SJCRH30 (cell line): Measurements from ENCODE around the gene IFIT3. TPM values are rescaled to one million over a fixed set of nuclear protein-coding genes. Genes with fewer than 3 reads are reported as not detected.
"Not testable (repeated sequence)": the region's sequence is repeated elsewhere in the genome, so short reads cannot be mapped to it uniquely, and the experiment has no call there.

Source experiments
- DNase-seq, 2 experiments: peaks; one replicate each; pipeline ENCODE4 v3.0.0-alpha.2; 2015 to 2020
- H3K27ac ChIP-seq: fragments of 250-450 bp; sonication (Bioruptor Pico); 2 replicates; pipeline ENCODE4 v1.5.1; 2020; ENCODE audit warnings: mild to moderate bottlenecking, moderate library complexity
- H3K27me3 ChIP-seq: fragments of 250-450 bp; sonication (Bioruptor Pico); 2 replicates; pipeline ENCODE4 v1.5.1; 2020; ENCODE audit warnings: mild to moderate bottlenecking, moderate library complexity
- H3K36me3 ChIP-seq: fragments of 250-450 bp; sonication (Bioruptor Pico); 2 replicates; pipeline ENCODE4 v1.5.1; 2020; ENCODE audit warnings: mild to moderate bottlenecking, moderate library complexity
- H3K4me1 ChIP-seq: fragments of 250-450 bp; sonication (Bioruptor Pico); 2 replicates; pipeline ENCODE4 v1.5.1; 2020; ENCODE audit warnings: mild to moderate bottlenecking, moderate library complexity
- H3K4me3 ChIP-seq: fragments of 250-450 bp; sonication (Bioruptor Pico); 2 replicates; pipeline ENCODE4 v1.5.1; 2020; ENCODE audit warnings: mild to moderate bottlenecking, moderate library complexity
- H3K9me3 ChIP-seq: fragments of 250-450 bp; sonication (Bioruptor Pico); replicated peaks from 2 replicates; pipeline ENCODE4 v1.5.1; 2020; ENCODE audit warnings: mild to moderate bottlenecking, moderate library complexity
- total RNA-seq: library from RNA; depleted of rRNA; stranded (reverse); fragments of >200 nt; shearing (Covaris generic); gene quantifications from 2 replicates; pipeline ENCODE4 v1.2.3, GENCODE V29; 2014

IFIT3 gene
- total RNA-seq, 1 experiment from 2014 or later = 0.73 TPM

- peak; percentile 4 to 11 for DNase-seq
- Histone ChIP-seq H3K4me3 (no peak overlapping the region), H3K27me3 (no peaks in the 10 kb centered on the region), H3K36me3 (no peaks in the 10 kb centered on the region), H3K9me3 (no peaks in the 10 kb centered on the region), H3K27ac (no peak overlapping the region), H3K4me1 (no peaks in the 10 kb centered on the region)
Measured at GRCh38 chr10:89337484-89337883, 9.7 kb downstream of the IFIT3 start.

DNA sequence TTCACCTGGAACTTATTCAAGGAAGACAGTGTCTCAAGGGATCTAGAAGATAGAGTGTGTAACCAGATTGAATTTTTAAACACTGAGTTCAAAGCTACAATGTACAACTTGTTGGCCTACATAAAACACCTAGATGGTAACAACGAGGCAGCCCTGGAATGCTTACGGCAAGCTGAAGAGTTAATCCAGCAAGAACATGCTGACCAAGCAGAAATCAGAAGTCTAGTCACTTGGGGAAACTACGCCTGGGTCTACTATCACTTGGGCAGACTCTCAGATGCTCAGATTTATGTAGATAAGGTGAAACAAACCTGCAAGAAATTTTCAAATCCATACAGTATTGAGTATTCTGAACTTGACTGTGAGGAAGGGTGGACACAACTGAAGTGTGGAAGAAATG, 10.9 kb downstream of the IFIT3 start:
- Histone ChIP-seq H3K4me3 (no peak overlapping the region), H3K27me3 (no peaks in the 10 kb centered on the region), H3K9me3 (no peaks in the 10 kb centered on the region), H3K27ac (no peak overlapping the region), H3K36me3 (no peaks in the 10 kb centered on the region), H3K4me1 (no peaks in the 10 kb centered on the region)
- no peak for DNase-seq

GRCh38 chr10:89339875-89340274, 12.1 kb downstream of the IFIT3 start:
- no peaks in the 10 kb centered on the region for H3K36me3 ChIP-seq
- H3K9me3 ChIP-seq = no peaks in the 10 kb centered on the region
- H3K4me1 ChIP-seq = no peaks in the 10 kb centered on the region
- H3K27ac ChIP-seq = no peak overlapping the region
- no peak overlapping the region for H3K4me3 ChIP-seq
- H3K27me3 ChIP-seq = no peaks in the 10 kb centered on the region
- no peak for DNase-seq

- Histone ChIP-seq H3K9me3 (no peaks in the 10 kb centered on the region), H3K36me3 (no peaks in the 10 kb centered on the region), H3K4me3 (no peak overlapping the region), H3K4me1 (no peaks in the 10 kb centered on the region), H3K27ac (no peak overlapping the region), H3K27me3 (no peaks in the 10 kb centered on the region)
- DNase-seq = no peak
Measured at GRCh38 chr10:89341649-89342048, 13.9 kb downstream of the IFIT3 start.

- Histone ChIP-seq H3K4me3 (no peak overlapping the region), H3K27ac (no peak overlapping the region)
Measured at GRCh38 chr10:89342206-89342958, 14.6 kb downstream of the IFIT3 start.

GRCh38 chr10:89343089-89343767, 15.4 kb downstream of the IFIT3 start:
- Histone ChIP-seq H3K9me3 (no peaks in the 10 kb centered on the region), H3K27ac (no peak overlapping the region), H3K36me3 (no peaks in the 10 kb centered on the region), H3K27me3 (no peaks in the 10 kb centered on the region), H3K4me3 (no peak overlapping the region), H3K4me1 (no peaks in the 10 kb centered on the region)
- no peak for DNase-seq

More at GRCh38 chr10:89342206-89342958, 14.6 kb downstream of the IFIT3 start:
- no peaks in the 10 kb centered on the region for H3K36me3 ChIP-seq
- H3K9me3 ChIP-seq = no peaks in the 10 kb centered on the region
- no peaks in the 10 kb centered on the region for H3K4me1 ChIP-seq
- H3K27me3 ChIP-seq = no peaks in the 10 kb centered on the region
- DNase-seq = no peak

GRCh38 chr10:89344156-89344555, 16.4 kb downstream of the IFIT3 start:
- Histone ChIP-seq H3K4me3 (no peak overlapping the region), H3K36me3 (no peaks in the 10 kb centered on the region), H3K9me3 (no peaks in the 10 kb centered on the region), H3K27ac (no peak overlapping the region), H3K4me1 (no peaks in the 10 kb centered on the region), H3K27me3 (no peaks in the 10 kb centered on the region)
- no peak for DNase-seq

GRCh38 chr10:89345367-89346000, 17.7 kb downstream of the IFIT3 start:
- Histone ChIP-seq H3K4me1 (no peaks in the 10 kb centered on the region), H3K4me3 (no peak overlapping the region), H3K36me3 (no peaks in the 10 kb centered on the region), H3K27ac (no peak overlapping the region), H3K27me3 (no peaks in the 10 kb centered on the region), H3K9me3 (no peaks in the 10 kb centered on the region)
- DNase-seq = no peak

DNA sequence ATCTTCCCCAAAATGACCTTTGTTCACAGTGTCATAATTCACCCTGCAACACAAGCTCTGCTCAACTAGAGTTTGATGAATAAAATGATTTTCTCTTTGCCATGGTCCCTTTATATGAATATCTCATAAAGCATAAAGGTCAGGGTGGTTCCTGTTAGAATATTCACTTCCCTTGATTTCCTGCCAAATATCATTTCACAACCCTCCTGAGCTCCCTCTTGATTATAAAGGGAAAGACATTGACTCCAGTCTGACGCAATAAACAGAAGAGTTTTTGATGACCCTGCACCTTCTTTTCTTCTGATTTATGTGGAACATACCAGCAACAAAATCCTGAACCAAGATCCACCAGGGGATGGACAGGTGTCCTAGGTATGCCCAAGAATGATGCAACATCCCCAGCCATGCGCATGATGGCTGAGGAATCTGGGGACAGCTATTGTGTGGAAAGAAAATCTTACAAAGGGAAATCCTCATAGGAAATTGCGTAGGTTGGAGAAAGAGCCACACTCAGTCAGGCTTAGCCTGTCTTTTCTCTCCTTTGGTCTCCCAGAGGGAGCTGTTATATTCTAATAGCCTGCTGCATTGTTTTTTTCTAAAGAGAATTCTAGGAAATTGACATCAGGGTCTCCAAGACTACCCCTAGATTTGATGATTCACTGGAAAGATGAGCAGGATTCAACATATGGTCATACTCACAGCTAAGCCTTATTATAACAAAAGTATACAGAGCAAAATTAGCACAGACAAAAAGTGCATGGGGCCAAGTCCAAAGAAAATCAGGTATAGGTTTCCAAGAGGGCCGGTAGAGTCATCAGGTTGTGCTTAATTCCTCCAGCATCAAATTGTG, 18.8 kb downstream of the IFIT3 start:
- Histone ChIP-seq H3K9me3 (no peaks in the 10 kb centered on the region), H3K27me3 (no peaks in the 10 kb centered on the region), H3K4me1 (no peaks in the 10 kb centered on the region), H3K36me3 (no peaks in the 10 kb centered on the region), H3K27ac (no peak overlapping the region), H3K4me3 (no peak overlapping the region)
- DNase-seq = no peak

- H3K9me3 ChIP-seq = no peaks in the 10 kb centered on the region
- H3K4me3 ChIP-seq = no peak overlapping the region
- no peaks in the 10 kb centered on the region for H3K27me3 ChIP-seq
- DNase-seq = no peak
- no peak overlapping the region for H3K27ac ChIP-seq
- no peaks in the 10 kb centered on the region for H3K36me3 ChIP-seq
- H3K4me1 ChIP-seq = no peaks in the 10 kb centered on the region
Measured at GRCh38 chr10:89347701-89348457, 20.1 kb downstream of the IFIT3 start.

- DNase-seq = no peak
- Histone ChIP-seq H3K4me3 (no peak overlapping the region), H3K27ac (no peak overlapping the region), H3K9me3 (no peaks in the 10 kb centered on the region), H3K27me3 (no peaks in the 10 kb centered on the region), H3K36me3 (no peaks in the 10 kb centered on the region), H3K4me1 (no peaks in the 10 kb centered on the region)
Measured at GRCh38 chr10:89348481-89348880, 20.7 kb downstream of the IFIT3 start.

- H3K27me3 ChIP-seq = no peaks in the 10 kb centered on the region
- no peak for DNase-seq
- no peaks in the 10 kb centered on the region for H3K9me3 ChIP-seq
- no peaks in the 10 kb centered on the region for H3K36me3 ChIP-seq
- no peaks in the 10 kb centered on the region for H3K4me1 ChIP-seq
- no peak overlapping the region for H3K4me3 ChIP-seq
- no peak overlapping the region for H3K27ac ChIP-seq
Measured at GRCh38 chr10:89348975-89349374, 21.2 kb downstream of the IFIT3 start.

DNA sequence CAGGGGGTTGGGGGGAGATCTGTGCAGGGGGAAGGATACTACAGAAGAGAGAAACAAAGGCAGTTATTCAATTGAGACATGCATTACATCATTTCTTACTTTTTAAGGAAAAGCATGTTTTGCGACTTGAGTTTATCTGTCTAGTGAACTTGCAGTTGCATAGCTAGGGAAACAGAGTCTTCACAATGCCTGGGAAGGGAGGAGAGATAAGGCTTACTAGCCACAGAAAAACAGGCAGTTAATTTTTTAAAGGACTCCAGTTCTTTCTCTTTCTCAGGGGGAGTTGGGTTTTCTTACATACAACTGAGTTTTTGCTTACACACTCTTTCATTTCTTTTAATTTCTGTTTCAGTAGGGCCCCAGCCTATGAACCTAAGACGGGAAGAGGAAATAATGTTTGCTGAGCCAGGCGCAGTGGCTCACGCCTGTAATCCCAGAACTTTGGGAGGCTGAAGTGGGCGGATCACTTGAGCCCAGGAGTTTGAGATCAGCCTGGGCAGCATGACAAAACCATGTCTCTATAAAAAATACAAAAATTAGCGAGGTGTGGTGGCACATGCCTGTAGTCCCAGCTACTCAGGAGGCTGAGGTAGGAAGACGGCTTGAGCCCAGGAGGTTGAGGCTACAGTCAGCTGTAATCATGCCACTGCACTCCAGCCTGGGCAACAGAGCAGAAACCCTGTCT, 23.0 kb downstream of the IFIT3 start:
- DNase-seq, H3K9me3 ChIP-seq, H3K4me3 ChIP-seq, H3K27ac ChIP-seq, H3K36me3 ChIP-seq, H3K4me1 ChIP-seq, H3K27me3 ChIP-seq: not testable (repeated sequence)

GRCh38 chr10:89351412-89351779, 23.6 kb downstream of the IFIT3 start:
- Histone ChIP-seq H3K27me3 (no peaks in the 10 kb centered on the region), H3K9me3 (no peaks in the 10 kb centered on the region), H3K4me3 (peak overlapping the region; percentile 36), H3K27ac (peak overlapping the region; percentile 46), H3K36me3 (no peaks in the 10 kb centered on the region), H3K4me1 (no peaks in the 10 kb centered on the region)
- DNase-seq = no peak
